GM19023 (cell line): ENCODE measurements around the gene TPSAB1.
"Not testable (repeated sequence)": the region's sequence is repeated elsewhere in the genome, so short reads cannot be mapped to it uniquely, and the experiment has no call there.

Source experiments
- ATAC-seq: cut with Tn5 transposase; IDR thresholded peaks from one replicate; pipeline ENCODE4 v1.9.1; 2021; ENCODE audit warnings: mild to moderate bottlenecking, moderate library complexity; ENCODE audit not compliant: unreplicated experiment

TPSAB1 gene

GRCh38 chr16:1222553-1223354 lies 17.8 kb upstream of the TPSAB1 start:
- no peak for ATAC-seq

DNA sequence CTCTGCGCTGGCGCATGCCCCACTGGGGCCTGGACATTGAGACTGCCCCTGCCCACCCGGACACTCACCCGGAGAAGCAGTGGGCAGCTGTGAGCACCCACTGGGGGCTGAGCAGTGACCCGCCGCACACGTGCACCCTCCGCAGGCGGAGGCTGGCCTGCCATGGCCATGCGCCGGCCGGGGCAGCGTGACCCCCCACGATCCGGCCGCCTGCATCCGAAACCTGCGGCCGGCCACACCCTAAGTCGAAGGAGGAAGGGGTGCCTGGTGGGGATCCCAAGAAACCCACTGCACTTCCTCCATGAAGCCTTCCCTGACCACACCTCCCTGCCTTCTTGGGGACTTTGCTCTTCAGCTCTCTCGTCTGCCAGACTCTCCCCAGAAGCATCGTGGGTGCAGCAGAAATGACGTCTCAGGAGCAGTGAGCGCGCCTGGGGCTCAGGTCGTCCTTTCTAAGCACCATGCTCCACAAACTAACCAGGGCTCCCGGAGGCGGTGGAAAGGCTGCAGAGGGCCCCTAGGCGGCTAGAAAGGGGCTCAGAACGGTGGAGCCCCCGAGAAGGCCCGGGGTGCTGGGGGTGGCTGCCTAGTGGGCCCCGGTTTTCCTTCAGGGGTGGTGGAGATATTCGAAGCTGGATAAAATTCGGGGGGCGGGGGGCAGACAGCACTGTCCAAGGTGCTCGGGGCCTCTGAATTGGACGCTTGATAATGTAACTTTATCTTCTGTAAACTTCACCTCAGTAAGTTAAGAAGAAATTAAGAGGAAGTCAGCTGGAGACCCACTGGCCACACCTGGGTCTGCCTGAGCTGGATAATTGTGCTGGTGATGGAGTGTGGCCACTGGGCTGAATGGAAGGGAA lies 16.9 kb upstream of the TPSAB1 start:
- no peak for ATAC-seq

GRCh38 chr16:1224558-1224957 lies 15.9 kb upstream of the TPSAB1 start:
- no peak for ATAC-seq

- ATAC-seq = no peak
Measured at GRCh38 chr16:1225051-1225451, 15.5 kb upstream of the TPSAB1 start, which contains the start of gene TPSG1. TSS of gene TPSG1 (minus strand) at chr16:1225268. CDS start at chr16:1225252, 16 bp downstream.

- not testable (repeated sequence) for ATAC-seq
Measured at GRCh38 chr16:1225728-1226311, 14.7 kb upstream of the TPSAB1 start.

DNA sequence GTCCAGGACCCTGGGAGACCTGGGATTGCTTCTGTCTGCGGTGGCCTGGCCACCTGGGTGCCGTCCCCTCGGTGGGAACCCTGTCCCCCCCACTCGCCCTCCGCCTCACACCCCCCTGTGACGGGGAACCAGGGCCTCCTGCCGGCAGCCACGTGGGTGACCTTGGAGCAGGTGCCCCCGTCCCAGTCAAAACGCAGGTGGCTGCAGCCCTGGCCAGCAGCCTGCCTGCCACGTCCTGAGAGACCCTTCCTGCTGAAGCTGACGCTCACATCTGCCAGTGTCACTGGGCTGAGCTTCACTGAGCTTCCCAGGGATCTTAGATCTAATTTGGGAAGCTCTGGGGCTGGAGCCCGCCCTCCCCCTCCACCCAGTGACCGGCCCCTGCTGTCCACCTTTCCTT lies 13.8 kb upstream of the TPSAB1 start:
- ATAC-seq = not testable (repeated sequence)

GRCh38 chr16:1228227-1228626 lies 12.3 kb upstream of the TPSAB1 start:
- ATAC-seq = not testable (repeated sequence)

DNA sequence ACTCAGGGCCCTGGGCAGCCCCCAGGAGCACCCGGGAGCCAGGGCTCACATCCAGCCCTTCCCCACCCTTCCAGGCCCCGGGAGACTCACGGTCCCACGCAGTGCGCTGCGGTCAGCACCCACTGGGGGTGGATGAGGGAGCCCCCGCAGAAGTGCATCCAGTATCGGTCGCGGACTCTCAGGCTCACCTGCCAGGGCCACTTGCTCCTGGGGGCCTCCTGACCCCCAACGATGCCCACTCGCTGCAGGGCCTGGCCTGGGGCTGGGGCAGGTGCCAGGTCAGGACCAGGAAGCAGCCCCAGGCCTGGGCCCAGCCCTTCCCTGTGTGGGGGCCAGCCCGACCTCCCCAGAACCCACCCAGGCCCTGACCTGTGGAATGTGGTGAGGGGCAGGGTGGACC lies 11.0 kb upstream of the TPSAB1 start:
- ATAC-seq = not testable (repeated sequence)

DNA sequence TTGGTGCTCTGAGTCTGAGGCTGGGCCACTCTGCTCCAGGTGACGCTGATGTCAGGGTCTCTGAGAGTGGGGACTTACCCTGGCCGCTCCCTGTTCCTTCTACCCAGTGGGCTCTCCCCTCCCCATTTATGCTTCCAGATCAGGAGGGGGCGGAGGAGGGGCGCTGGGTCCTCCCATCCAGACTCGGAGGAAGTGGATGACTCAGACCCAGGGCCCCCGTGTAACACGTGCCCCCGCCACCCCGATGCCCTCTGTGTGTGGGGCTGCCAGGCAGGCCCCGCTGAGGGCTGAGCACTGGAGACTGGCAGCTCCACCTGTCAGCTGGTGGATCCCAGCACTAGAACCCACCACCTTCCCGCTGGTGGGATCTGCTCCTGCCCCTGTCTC lies 10.4 kb upstream of the TPSAB1 start, which contains the start of gene TPSB2:
Gene TPSB2 (minus strand): TSS at position 101 of the 387 bp plus-strand sequence. CDS start 233 bp downstream, outside the sequence.
- ATAC-seq = not testable (repeated sequence)

- ATAC-seq = not testable (repeated sequence)
Measured at GRCh38 chr16:1230471-1231212, 9.9 kb upstream of the TPSAB1 start.

GRCh38 chr16:1231301-1231700 lies 9.2 kb upstream of the TPSAB1 start:
- not testable (repeated sequence) for ATAC-seq

DNA sequence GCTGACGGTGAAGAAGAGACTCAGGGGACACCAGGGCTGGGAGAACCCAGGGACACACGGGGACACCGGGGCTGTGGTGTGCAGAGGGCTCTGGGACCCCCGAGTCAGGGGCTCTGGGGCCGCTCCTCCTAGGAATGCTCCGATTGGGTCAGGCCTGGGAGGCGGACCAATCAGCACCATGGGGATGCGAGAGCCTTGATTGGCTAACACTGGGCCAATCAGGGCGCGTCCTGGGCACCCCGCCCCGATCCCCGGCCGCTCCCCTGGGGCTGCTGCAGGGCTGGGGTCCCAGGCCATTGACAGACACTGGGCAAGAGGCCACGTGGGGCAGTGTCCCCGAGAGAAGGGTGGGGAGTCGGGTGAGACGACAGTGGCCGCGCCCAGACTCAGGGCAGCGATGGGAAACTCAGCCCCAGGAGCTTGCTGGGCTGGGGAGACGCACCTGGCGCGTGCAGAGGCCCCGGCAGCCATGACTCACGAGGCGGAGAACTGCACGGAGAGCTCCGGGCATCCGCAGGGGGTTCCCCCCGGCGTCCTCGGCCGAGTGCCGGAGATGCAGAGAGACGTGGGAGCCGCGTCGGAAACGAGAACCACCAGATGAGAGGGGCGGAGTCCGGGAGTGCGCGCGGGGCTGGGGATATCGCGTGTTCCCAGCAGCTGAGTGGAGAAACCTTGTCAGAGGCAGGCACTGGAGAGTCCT lies 8.3 kb upstream of the TPSAB1 start:
- ATAC-seq = not testable (repeated sequence)

DNA sequence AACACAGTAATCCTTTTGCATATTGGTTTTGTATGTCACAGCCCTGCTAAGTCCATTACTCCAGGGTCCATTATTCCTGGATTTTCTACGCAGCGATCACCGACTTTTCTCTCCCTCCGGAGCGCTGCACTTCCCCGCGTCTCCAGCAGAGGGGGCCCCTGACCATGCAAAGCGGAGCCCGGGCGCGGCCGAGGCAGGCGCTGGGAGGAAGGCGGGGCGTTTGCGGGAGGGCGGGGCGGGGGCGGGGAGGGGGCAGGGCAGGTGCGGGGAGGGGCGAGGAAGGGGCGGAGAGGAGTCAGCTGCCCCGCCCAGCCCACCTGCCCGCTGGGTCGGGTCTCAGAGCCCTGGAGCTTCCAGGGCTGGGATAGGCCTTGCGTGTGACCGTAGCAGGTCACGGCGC lies 3.8 kb upstream of the TPSAB1 start:
- ATAC-seq = not testable (repeated sequence)

- no peak for ATAC-seq
Measured at GRCh38 chr16:1237990-1238389, 2.5 kb upstream of the TPSAB1 start.

GRCh38 chr16:1238909-1239308 lies 1.6 kb upstream of the TPSAB1 start:
- ATAC-seq = not testable (repeated sequence)

- not testable (repeated sequence) for ATAC-seq
Measured at GRCh38 chr16:1239575-1239974, 930 bp upstream of the TPSAB1 start.

- ATAC-seq = not testable (repeated sequence)
Measured at GRCh38 chr16:1241081-1241480, 576 bp downstream of the TPSAB1 start.

- not testable (repeated sequence) for ATAC-seq
Measured at GRCh38 chr16:1243363-1243762, 2.9 kb downstream of the TPSAB1 start.

GRCh38 chr16:1243907-1244850 lies 3.7 kb downstream of the TPSAB1 start:
- not testable (repeated sequence) for ATAC-seq
